NCI-H1417 (cell line): ENCODE measurements around the gene CLEC4C.
"Not testable (repeated sequence)": the region's sequence is repeated elsewhere in the genome, so short reads cannot be mapped to it uniquely, and the experiment has no call there.

Source experiments
- DNase-seq, 3 experiments: peaks; one replicate each; lab custom pipeline; 2025; lab: John Stamatoyannopoulos, UW

Gene CLEC4C, protein sequence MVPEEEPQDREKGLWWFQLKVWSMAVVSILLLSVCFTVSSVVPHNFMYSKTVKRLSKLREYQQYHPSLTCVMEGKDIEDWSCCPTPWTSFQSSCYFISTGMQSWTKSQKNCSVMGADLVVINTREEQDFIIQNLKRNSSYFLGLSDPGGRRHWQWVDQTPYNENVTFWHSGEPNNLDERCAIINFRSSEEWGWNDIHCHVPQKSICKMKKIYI

DNA sequence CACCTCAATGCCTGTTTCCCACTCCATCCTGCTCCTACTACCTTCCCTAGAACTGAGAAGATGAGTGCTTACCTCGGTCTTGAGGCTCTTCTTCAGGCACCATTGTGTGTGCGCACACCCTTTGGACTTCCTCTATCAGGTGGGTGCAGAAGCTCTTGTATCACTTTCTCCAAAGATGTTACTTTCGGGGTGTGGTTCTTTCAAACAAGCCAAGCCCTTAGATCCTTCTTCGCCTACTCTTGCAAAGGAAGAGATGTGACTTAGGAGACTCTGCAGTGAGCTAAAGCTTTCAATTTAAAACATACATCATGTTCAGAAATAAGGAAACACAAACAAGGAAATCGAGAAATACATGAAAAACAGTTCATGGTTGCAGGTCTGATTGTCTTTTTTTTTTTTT is at the start of gene CLEC4C:
TSS of gene CLEC4C (minus strand) at position 130 of the 400 bp plus-strand sequence. CDS start at position 103, 27 bp downstream.
- no peak for DNase-seq

DNA sequence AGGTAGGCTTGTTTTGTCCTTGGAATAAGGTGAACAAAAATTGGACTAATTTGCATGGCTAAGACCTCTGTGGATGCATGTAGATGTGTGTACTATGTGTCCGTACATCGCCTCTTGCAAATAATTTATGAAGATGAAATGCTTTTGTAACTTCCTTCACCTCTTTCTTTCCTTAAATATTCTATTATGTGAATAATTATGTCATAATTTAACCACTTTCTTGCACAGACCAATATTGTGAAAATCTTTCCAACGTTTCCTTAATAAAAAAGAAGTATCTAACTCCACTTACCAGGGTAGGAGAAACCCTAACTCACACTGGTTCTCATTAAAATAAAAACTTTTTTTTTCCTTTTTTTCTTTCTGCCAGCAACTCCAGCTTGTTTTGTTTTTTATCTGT is 46.0 kb upstream of the CLEC4C start:
- DNase-seq = no peak

DNA sequence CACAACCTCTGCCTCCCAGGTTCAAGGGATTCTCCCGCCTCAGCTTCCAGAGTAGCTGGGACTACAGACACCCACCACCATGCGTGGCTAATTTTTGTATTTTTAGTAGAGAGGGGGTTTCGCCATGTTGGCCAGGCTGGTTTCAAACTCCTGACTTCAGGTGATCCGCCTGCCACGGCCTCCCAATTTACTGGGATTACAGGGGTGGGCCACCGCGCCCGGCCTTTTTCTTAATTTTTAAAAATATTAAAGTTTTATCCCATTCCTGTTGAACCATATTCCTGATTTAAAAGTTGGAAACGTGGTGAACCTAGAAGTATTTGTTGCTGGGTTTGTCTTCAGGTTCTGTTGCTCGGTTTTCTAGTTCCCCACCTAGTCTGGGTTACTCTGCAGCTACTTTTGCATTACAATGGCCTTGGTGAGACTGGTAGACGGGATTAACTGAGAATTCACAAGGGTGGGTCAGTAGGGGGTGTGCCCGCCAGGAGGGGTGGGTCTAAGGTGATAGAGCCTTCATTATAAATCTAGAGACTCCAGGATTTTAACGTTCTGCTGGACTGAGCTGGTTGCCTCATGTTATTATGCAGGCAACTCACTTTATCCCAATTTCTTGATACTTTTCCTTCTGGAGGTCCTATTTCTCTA is 41.8 kb upstream of the CLEC4C start, which contains the start of gene NANOG:
TSS of gene NANOG (plus strand) at position 519 of the 645 bp plus-strand sequence. CDS start 213 bp downstream, outside the sequence.
- not testable (repeated sequence) for DNase-seq

DNA sequence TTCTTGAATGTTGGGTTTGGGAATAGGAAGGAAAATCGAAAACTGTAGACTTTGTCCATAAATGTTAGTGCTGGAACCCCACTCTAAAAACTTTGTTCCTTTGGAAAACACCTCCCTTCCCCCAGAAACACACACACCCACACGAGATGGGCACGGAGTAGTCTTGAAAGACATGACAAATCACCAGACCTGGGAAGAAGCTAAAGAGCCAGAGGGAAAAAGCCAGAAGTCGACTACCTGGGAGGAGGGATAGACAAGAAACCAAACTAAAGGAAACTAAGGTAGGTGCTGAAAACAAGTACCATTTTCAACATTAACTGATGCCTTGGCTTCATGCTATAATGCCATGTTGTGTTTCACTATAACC is 41.1 kb upstream of the CLEC4C start:
- DNase-seq = no peak

DNA sequence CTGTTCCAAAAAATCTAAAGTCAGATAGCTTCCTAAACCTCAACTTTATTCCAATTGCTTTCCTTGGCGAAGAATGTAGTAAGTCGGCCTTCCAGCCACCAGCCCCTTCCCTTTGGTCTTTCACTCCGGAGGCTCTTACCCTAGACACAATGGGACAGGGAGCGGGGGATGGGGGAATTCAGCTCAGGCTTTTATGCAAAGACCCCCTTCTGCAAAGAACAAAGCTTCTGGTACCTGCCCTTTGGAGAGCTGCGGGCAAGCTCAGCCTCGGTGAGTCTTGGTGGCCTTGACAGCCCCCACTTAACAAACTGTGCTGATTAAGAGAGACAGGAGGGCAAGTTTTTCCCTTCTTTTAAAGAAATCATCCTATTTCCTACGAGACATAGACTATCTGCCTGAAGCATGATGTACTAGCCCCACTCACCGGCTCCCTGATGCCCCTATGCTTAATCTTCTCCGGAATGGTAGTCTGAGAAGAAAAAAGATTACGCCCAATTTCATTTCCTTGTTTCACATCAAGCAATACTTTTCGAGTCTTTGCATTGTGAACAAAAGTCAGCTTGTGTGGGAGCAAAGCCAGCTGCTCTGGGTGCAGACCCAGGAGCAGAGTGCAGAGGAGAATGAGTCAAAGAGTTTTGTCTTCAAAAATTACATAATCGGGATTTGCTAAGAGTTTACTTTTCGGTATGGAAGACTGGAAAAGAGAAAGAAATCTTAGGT is 40.6 kb upstream of the CLEC4C start:
- DNase-seq = no peak

DNA sequence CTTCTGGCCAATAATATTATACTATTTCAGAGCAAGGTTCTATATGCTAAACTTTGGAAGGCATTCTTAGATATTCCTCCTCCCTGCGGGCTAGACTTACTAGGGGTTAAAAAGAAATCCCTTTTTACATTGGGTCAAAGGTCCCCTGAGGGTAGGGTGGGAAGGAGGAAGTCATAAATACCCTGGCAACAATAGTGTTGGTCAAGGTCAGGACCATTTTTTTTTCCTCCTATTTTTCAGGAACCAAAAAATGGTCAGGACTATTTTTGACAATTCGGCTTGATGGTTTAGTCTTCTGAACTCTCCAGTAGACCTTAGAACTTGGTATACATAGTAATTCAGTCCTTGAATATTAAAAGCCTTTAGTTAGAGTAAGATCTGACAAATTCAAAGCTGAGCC is 37.5 kb upstream of the CLEC4C start:
- no peak for DNase-seq

DNA sequence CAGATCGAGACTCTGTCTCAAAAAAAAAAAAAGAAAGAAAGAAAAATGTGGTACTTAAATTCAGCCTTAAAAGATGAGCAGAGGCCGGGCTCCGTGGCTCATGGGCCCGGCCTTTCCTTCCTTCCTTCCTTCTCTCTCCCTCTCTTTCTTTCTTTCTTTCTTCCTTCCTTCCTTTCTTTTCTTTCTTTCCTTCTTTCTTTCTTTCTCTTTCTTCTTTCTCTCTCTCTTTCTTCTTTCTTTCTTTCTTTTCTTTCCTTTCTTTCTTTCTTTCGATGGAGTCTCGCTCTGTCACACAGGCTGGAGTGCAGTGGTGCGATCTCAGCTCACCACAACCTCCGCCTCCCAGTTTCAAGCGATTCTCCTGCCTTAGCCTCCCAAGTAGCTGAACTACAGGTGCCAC is 36.3 kb upstream of the CLEC4C start:
- not testable (repeated sequence) for DNase-seq

DNA sequence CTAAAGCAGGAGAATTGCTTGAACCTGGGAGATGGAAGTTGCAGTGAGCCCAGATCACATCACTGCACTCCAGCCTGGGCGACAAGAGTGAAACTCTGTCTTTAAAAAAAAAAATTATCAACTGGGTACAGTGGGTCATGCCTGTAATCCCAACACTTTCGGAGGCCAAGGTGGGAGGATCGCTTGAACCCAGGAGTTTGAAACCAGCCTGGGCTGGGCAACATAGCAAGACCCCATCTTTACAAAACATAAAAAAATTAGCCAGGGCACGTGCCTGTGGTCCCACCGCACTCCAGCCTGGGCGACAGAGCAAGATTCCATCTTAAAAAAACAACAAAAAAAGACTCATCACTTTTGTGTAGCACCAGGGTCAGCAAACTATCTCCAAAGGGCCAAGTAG is 34.9 kb upstream of the CLEC4C start:
- DNase-seq = no peak

DNA sequence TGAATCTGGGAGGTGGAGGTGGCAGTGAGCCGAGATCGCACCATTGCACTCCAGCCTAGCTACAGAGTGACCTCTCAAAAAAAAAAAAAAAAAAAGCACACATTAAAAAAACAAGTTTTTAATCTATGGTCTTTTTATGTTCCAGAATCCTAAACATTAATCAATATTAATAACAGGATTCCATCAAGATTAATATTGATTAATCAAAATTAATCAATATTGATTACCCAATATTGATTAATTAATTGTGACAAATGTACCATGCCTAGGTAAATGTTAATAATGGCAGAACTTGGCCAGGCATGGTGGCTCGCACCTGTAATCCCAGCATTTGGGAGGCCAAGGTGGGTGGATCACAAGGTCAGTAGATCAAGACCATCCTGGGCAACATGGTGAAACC is 34.1 kb upstream of the CLEC4C start:
- DNase-seq = no peak

DNA sequence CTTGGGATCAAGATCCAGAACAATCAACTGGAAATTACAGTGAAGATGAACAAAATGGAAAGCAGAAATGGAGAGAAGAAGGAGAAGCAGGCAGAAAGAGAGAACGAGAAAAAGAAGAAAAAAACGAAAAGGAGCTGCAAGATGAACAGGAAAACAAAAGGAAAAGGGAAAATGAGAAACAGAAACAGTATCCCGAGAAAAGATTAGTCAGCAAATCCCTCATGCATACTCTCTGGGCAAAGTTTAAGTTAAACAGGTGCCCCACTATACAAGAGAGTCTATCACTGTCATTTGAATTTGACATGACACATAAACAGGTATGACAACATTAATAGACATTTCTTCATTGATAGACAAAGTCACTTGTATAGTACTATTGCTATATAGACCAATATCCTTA is 22.8 kb upstream of the CLEC4C start:
- no peak for DNase-seq

DNA sequence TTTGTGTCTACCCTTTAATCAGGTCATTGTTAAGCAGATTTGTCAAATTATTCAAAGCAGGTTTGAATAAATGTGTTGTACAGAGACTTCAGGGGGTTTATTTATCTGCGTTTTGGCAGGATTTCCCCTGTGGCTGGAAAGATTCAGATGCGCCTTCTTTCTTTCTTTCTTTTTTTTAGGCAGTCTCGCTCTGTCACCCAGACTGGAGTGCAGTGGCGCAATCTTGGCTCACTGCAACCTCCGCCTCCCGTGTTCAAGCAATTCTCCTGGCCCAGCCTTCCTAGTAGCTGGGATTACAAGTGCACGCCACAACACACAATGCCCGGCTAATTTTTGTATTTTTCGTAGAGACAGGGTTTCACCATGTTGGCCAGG is 11.6 kb upstream of the CLEC4C start:
- no peak for DNase-seq

DNA sequence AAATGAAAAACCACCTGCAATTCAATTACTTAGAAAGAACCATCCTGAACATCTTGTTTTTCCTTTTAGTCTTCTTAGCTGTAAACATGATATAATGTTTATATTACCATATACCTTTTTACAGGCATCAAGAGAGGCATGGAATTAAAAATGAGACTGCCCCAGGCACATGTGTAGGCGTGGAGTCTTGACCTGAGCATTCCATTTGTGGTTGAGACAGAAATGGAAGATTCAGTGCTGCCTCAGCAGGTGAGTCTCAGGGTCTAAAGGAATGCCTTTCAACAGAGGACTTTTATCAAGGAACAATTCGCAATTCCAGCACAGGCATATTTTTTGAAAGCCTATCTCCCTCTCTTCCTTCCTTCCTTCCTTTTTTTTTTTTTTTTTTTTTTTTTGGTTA is 9.8 kb upstream of the CLEC4C start:
- no peak for DNase-seq

DNA sequence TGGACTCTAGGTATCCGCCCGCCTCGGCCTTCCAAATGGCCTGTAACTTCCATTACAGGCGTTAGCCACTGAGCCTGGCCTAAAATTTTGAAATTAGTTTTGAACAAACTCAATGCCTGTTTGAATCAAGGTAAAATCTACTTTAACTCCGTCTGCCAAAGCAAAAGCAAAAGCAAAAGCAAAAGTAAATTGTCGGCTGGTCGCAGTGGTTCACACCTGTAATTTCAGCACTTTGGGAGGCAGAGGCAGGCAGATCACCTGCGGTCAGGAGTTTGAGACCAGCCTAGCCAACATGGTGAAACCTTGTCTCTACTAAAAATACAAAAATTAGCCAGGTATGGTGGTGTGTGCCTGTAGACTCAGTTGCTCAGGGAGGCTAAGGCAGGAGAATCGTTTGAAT is 8.5 kb upstream of the CLEC4C start:
- DNase-seq = not testable (repeated sequence)

DNA sequence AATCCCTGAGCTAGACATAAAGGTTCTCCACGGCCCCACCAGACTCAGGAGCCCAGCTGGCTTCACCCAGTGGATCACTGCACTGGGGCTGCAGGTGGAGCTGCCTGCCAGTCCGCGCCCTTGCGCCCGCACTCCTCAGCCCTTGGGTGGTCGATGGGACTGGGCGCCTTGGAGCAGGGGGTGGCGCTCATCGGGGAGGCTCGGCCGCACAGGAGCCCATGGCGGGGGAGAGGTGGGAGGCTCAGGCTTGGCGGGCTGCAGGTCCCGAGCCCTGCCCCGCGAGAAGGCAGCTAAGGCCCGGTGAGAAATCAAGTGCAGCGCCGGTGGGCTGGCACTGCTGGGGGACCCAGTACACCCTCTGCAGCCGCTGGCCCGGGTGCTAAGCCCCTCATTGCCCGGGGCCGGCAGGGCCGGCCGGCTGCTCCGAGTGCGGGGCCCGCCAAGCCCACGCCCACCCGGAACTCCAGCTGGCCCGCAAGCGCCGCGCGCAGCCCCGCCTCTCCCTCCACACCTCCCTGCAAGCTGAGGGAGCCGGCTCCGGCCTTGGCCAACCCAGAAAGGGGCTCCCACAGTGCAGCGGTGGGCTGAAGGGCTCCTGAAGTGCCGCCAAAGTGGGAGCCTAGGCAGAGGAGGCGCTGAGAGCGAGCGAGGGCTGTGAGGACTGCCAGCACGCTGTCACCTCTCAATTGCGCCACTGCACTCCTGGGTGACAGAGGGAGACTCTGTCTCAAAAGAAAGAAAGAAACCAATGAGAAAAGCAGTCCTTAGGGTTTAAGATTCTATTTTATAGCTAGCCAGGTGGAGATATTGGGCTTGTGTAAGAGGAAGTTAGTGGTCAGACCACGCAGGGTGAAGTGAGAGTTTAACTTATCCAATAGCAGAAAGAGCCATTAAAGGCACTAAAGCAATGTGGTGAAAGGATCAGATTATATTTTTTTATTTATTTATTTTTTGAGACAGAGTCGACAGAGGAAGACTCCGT is 5.1 kb upstream of the CLEC4C start:
- not testable (repeated sequence) for DNase-seq

DNA sequence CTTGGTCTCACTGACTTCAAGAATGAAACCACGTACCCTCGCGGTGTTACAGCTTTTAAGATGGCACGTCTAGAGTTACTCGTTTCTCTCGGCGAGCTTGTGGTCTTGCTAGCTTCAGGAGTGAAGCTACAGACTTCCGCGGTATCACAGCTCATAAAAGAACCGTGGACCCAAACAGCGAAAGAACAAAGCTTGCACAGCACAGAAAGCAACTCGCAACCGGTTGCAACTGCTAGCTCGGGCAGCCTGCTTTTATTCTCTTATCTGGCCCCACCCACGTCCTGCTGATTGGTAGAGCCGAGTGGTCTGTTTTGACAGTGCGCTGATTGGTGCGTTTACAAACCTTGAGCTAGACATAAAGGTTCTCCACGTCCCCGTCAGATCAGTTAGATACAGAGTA is 4.2 kb upstream of the CLEC4C start:
- DNase-seq = no peak

DNA sequence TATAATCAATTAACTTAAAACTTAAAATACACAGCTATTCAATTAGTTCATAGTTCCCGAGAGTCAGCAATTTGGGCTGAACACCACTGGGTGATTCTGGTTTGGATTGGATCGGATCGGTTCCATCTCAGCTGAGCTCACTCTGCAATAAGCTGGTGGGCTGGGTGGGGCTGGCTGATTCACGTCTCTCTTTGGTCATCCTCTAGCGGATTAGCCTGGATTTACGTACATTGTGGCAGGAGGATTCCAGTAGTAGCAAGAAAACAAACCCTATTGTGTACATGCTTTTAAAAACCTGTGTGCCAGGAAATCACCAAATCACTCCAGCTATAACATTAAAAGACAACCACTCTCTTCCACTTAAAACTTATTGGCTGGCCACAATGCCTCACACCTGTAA is 3.2 kb upstream of the CLEC4C start:
- DNase-seq = no peak

DNA sequence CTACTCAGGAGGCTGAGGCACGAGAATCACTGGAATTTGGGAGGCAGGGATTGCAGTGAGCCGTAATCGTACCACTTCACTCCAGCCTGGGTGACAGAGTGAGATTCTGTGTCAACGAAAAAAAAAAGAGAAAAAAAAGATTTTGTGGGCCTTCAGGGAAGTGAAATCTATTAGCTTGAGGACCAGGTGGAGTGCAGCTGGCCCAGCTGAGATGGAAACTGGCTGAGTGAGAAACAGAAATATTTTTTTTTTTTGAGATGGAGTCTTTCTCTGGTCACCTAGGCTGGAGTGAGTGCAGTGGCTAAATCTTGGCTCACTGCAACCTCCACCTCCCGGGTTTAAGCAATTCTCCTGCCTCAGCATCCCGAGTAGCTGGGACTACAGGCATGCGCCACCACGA is 2.3 kb upstream of the CLEC4C start:
- no peak for DNase-seq

DNA sequence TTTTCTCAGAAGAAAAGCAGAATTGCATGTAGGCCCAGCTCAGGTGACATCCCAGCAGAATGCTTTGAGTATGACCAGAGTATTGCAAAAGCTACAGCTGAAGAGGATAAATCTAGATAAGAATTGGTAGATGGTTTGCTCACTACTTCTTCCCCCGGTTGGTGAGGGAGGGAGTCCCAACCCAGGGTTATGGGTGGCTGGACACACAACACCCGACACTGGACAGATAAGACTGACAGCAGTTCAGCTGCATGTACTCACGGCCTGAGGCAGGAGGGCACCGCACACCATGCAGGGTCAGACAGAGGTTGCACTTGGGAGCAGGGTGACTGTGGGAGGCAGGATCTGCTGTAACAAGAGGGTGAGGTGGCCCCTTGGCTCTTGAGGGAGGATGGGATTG is 1.7 kb upstream of the CLEC4C start:
- DNase-seq = no peak

DNA sequence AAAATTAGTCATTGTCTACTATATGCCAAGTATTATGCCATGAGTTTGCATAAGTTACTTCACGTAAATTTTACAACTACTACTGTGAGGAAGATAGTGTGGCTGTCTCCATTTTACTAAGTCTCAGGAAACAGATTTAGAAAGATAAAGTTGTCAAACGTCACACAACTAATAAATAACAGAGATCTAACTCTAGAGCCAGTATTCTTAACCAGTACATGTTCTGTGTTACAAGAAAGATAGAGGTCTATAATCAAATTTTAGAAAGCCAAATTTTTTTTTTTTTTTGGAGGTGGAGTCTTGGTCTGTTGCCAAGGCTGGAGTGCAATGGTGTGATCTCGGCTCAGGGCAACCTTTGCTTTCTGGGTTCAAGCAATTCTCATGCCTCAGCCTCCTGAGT is 14.2 kb downstream of the CLEC4C start:
- no peak for DNase-seq

DNA sequence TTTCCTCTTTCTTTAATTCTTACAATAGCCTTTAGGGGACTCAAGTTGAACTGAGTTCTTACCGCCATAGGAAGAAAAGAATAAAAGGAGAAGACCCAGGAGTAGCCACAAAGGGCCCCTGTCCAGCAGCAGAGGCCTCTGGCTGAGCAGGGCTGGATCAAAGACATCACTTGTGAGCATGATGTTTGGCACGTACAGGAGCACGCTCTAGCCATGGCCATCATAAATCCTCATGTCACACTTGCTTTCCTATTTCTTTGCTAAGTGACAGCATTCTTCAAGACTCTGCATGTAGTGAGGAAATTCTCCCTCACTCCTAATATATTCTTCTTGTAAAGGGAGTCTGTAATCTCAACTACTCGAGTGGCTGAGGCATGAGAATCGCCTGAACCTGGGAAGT is 15.7 kb downstream of the CLEC4C start:
- DNase-seq = no peak

DNA sequence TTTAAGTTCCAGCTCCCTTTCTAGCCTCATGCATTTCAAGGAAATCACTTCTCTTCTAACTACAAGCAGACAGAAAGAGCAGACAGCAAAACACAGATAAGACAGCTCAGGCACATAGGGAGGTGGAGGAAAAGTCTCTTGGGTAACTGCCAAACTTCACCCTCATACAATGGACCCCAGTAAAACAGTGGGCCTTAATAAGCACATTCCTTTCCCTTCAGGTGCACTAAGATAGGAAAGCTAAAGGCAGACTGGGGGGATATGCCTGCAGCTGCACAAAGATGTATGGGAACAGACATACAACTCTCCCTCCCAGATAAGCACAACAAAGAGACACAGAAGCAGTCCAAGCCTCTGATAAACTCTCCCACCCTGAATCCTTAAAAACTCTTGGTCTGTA is 16.2 kb downstream of the CLEC4C start:
- DNase-seq = not testable (repeated sequence)

DNA sequence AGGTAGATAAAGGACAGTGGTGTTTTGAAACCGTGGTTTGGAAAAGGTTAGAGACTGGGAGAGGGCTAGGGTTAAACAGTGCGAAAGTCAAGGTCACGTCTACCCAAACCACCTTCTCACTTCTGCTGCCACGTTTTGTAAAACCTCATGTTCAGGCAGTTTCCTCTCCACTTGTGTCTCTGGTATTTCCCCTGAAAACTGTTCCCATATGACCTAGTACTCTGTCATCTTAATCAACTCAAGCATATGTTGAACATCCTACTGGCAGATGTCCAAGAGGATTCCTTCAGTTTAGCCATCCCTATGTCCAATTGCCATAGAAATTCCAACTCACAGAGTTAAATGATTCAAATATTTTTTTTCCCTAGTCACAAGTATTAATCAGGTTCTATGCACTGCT is 17.4 kb downstream of the CLEC4C start:
- DNase-seq = no peak
